ENCODE results near the gene NXN. TPM values are rescaled to one million over a fixed set of nuclear protein-coding genes. Genes with fewer than 3 reads are reported as not detected.
"Not testable (repeated sequence)": the region's sequence is repeated elsewhere in the genome, so short reads cannot be mapped to it uniquely, and the experiment has no call there.

Gene NXN
- total RNA-seq, 2 donors from 2014 or later: 13.9 to 18.9 TPM

DNA sequence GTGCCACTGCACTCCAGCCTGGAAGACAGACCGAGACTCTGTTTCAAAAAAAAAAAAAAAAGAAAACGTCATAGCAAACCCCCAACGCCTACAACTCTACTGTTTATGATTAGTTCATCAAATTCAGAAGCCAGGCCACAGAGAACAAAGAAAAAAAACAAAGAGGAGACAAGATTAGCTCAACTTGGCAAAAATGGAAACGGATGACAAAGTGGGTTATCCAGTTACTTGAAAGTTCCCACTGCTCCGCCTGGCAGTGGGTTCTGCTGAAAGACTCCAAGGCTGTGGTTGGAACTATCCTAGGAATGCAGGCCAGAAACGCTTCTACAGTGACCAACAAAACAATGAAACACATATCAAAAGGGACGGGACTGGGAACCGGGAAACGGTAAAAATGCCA is 144.3 kb downstream of the NXN start:
- H3K27me3 ChIP-seq (replicated peaks; ENCODE audit: insufficient read depth): no peaks in the 10 kb centered on the region
- TF ChIP-seq, protein P1, sequence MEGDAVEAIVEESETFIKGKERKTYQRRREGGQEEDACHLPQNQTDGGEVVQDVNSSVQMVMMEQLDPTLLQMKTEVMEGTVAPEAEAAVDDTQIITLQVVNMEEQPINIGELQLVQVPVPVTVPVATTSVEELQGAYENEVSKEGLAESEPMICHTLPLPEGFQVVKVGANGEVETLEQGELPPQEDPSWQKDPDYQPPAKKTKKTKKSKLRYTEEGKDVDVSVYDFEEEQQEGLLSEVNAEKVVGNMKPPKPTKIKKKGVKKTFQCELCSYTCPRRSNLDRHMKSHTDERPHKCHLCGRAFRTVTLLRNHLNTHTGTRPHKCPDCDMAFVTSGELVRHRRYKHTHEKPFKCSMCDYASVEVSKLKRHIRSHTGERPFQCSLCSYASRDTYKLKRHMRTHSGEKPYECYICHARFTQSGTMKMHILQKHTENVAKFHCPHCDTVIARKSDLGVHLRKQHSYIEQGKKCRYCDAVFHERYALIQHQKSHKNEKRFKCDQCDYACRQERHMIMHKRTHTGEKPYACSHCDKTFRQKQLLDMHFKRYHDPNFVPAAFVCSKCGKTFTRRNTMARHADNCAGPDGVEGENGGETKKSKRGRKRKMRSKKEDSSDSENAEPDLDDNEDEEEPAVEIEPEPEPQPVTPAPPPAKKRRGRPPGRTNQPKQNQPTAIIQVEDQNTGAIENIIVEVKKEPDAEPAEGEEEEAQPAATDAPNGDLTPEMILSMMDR (IDR thresholded peaks at IDR 0.05): no peak
- peaks cover 0 to 5% of the 10 kb centered on the region in 2 donors for H3K4me1 ChIP-seq (ENCODE audit: control insufficient read depth in 1 of 2, low read depth in 2 of 2)
- DNase-seq (ENCODE audit: low spot score): no peak
- H3K4me3 ChIP-seq: peak overlapping the region; percentile 45
- no peaks in the 10 kb centered on the region for H3K36me3 ChIP-seq
- H3K9me3 ChIP-seq: no peaks in the 10 kb centered on the region
- peak; percentile 80 for ATAC-seq (ENCODE audit: insufficient number of reproducible peaks, low FRiP score, low read depth)
- H3K27ac ChIP-seq: peak overlapping the region in 1 of 2 donors; percentile 49

DNA sequence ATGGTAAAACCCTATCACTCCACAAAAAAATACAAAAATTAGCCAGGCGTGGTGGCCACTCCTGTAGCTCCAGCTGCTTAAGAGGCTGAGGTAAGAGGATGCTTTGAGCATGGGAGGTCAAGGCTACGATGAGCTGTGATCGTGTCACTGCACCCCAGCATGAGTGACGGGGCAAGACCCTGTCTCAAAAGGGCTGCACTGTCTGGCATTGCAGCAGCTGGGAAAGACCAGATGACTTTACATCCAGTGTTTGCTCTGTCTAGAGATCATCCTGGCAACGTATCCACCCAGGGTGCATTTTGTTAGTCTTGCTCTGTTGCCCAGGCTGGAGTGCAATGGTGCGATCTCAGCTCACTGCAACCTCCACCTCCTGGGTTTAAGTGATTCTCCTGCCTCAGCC is 145.4 kb downstream of the NXN start:
- Histone ChIP-seq H3K27me3 (replicated peaks; ENCODE audit: insufficient read depth) (no peaks in the 10 kb centered on the region), H3K27ac (no peak overlapping the region), H3K36me3 (no peaks in the 10 kb centered on the region), H3K4me1 (ENCODE audit: control insufficient read depth in 1 of 2, low read depth in 2 of 2) (peaks cover 0 to 5% of the 10 kb centered on the region in 2 donors), H3K9me3 (no peaks in the 10 kb centered on the region), H3K4me3 (no peak overlapping the region)
- no peak for DNase-seq (ENCODE audit: low spot score)
- TF ChIP-seq, protein P1 (IDR thresholded peaks at IDR 0.05): no peak
- ATAC-seq (ENCODE audit: insufficient number of reproducible peaks, low FRiP score, low read depth): no peak

GRCh38 chr17:830950-831349 is 148.6 kb downstream of the NXN start:
- no peak overlapping the region for H3K27ac ChIP-seq
- ATAC-seq (ENCODE audit: insufficient number of reproducible peaks, low FRiP score, low read depth) (no peak), DNase-seq (ENCODE audit: low spot score) (no peak)
- no peaks in the 10 kb centered on the region for H3K36me3 ChIP-seq
- TF ChIP-seq, protein P1 (IDR thresholded peaks at IDR 0.05): no peak
- no peaks in the 10 kb centered on the region for H3K9me3 ChIP-seq
- H3K4me1 ChIP-seq (ENCODE audit: control insufficient read depth in 1 of 2, low read depth in 2 of 2): peaks cover 0 to 5% of the 10 kb centered on the region in 2 donors
- no peaks in the 10 kb centered on the region for H3K27me3 ChIP-seq (replicated peaks; ENCODE audit: insufficient read depth)
- no peak overlapping the region for H3K4me3 ChIP-seq

DNA sequence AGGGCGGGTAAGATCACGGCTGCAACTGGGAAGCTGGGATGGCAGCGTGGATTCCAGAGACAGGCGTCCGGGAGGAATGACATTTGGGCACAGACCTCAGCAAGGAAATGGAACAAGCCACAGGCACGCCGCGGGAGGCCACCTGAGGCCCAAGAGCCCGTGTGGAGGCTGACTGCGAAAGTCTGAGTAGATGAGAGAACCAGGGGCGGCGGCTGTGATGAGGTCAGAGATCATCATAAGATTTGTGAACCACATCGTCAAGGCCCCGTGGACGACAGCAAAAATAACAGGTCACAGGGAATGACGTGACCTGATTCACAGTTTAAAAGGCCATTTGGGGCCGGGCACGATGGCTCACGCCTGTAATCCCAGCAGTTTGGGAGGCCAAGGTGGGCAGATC is 149.2 kb downstream of the NXN start:
- Histone ChIP-seq H3K4me3 (no peak overlapping the region), H3K27me3 (replicated peaks; ENCODE audit: insufficient read depth) (no peaks in the 10 kb centered on the region), H3K27ac (no peak overlapping the region), H3K9me3 (no peaks in the 10 kb centered on the region), H3K4me1 (ENCODE audit: control insufficient read depth in 1 of 2, low read depth in 2 of 2) (peaks cover 0 to 5% of the 10 kb centered on the region in 2 donors), H3K36me3 (no peaks in the 10 kb centered on the region)
- DNase-seq (ENCODE audit: low spot score): no peak
- ATAC-seq (ENCODE audit: insufficient number of reproducible peaks, low FRiP score, low read depth): no peak
- TF ChIP-seq, protein P1 (IDR thresholded peaks at IDR 0.05): no peak

- H3K9me3 ChIP-seq; ATAC-seq (ENCODE audit: insufficient number of reproducible peaks, low FRiP score, low read depth); H3K36me3 ChIP-seq; H3K4me3 ChIP-seq; DNase-seq (ENCODE audit: low spot score); H3K27me3 ChIP-seq (replicated peaks; ENCODE audit: insufficient read depth); H3K4me1 ChIP-seq (ENCODE audit: control insufficient read depth in 1 of 2, low read depth in 2 of 2); H3K27ac ChIP-seq: not testable (repeated sequence)
Observed at GRCh38 chr17:829614-830013, 150.0 kb downstream of the NXN start.

DNA sequence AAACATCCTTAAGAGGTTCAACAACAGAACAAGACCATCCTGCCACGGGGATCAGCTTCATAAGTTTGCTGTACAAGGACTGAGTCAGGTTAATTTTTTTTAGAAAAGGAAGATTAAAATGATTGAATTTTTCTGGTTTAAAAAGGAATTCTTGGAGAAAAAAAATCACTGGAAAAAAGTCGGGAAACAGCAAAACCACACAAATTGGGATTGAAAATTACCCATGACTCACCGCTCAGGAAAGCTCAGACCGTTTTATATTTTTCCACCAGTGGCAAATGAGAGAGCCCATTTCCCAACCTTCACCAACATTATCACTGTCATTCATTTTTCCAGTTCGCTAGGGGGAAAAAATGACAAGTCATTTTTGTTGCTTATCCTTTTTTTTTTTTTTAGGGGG is 150.8 kb downstream of the NXN start:
- no peak for DNase-seq (ENCODE audit: low spot score)
- no peaks in the 10 kb centered on the region for H3K36me3 ChIP-seq
- no peaks in the 10 kb centered on the region for H3K9me3 ChIP-seq
- H3K27ac ChIP-seq: no peak overlapping the region
- no peak overlapping the region for H3K4me3 ChIP-seq
- no peaks in the 10 kb centered on the region for H3K4me1 ChIP-seq (ENCODE audit: control insufficient read depth in 1 of 2, low read depth in 2 of 2)
- ATAC-seq (ENCODE audit: insufficient number of reproducible peaks, low FRiP score, low read depth): no peak
- TF ChIP-seq, protein P1 (IDR thresholded peaks at IDR 0.05): no peak
- H3K27me3 ChIP-seq (replicated peaks; ENCODE audit: insufficient read depth): no peaks in the 10 kb centered on the region

Data from thoracic aorta (tissue), 2 donors.